Measurements from ENCODE around the gene ZP2.

DNA sequence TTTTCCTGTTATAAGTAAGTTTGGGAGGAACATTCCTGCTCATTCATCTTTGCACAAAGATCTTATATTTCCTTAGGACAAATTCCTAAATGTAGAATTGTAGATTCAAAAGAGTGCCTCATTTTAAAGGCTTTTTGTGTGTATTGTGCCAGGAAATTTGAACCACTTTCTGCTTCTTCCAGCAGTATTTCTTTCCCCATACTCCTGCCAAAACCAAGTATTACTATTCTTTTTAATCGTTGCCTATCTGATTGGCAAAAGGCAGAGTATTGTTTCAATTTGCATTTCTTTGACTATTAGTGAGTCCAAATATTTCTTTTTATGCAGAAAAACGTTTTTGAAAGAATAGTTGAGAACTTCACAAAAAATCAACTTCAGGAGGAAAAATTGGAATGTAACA lies 31.4 kb upstream of the ZP2 start:
- TF ChIP-seq, protein P1, sequence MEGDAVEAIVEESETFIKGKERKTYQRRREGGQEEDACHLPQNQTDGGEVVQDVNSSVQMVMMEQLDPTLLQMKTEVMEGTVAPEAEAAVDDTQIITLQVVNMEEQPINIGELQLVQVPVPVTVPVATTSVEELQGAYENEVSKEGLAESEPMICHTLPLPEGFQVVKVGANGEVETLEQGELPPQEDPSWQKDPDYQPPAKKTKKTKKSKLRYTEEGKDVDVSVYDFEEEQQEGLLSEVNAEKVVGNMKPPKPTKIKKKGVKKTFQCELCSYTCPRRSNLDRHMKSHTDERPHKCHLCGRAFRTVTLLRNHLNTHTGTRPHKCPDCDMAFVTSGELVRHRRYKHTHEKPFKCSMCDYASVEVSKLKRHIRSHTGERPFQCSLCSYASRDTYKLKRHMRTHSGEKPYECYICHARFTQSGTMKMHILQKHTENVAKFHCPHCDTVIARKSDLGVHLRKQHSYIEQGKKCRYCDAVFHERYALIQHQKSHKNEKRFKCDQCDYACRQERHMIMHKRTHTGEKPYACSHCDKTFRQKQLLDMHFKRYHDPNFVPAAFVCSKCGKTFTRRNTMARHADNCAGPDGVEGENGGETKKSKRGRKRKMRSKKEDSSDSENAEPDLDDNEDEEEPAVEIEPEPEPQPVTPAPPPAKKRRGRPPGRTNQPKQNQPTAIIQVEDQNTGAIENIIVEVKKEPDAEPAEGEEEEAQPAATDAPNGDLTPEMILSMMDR (IDR thresholded peaks at IDR 0.05; ENCODE audit: low read depth, low read length, poor library complexity, severe bottlenecking): no peak
- TF ChIP-seq EZH2phosphoT487 (IDR thresholded peaks at IDR 0.05; ENCODE audit: borderline replicate concordance, low read length): no peak
